K562 treated with DMSO at 1 percent for 12 hours (cell line): ENCODE data around the gene POU6F2. TPM values are rescaled to one million over a fixed set of nuclear protein-coding genes. Genes with fewer than 3 reads are reported as not detected.

ENCODE experiments used
- total RNA-seq: library from RNA; unstranded; fragments of 300-600 nt; gene quantifications from 2 replicates; pipeline ENCODE4 v1.2.3, GENCODE V29; 2022; ENCODE audit not compliant: insufficient read depth

Gene POU6F2
- 4.1 and 5.2 TPM in 2 replicates for total RNA-seq

GRCh38 chr7:38977685-38978084, at the start of gene POU6F2:
POU6F2 (plus strand) TSS chr7:38977909; CDS start chr7:38977954, 45 bp downstream.

Other genes with a start within 250 kb of the POU6F2 start
- 28.7 and 45.2 TPM in 2 replicates for gene VPS41, start 68.7 kb upstream of the POU6F2 start, total RNA-seq